Thymus (tissue), 14 donors: ENCODE data around the gene SEPHS2. TPM values are rescaled to one million over a fixed set of nuclear protein-coding genes. Genes with fewer than 3 reads are reported as not detected.

Experiments
- DNase-seq, 9 donors: peaks; one replicate each; pipeline ENCODE4 v3.0.0-alpha.2; 2013; ENCODE audit warnings: low spot score in 9 of 9, low read depth in 6 of 9, missing footprints in 1 of 9
- H3K27ac ChIP-seq, 2 donors: one replicate each; pipeline ENCODE4 v1.5.1; 2013; ENCODE audit warnings: control low read depth in 1 of 2, low read depth in 1 of 2, low read length in 1 of 2, mild to moderate bottlenecking in 1 of 2, moderate library complexity in 1 of 2
- H3K27me3 ChIP-seq, 2 donors: one replicate each; pipeline ENCODE4 v1.5.1; 2013; ENCODE audit warnings: low read length in 1 of 2; ENCODE audit not compliant: control insufficient read depth in 2 of 2, insufficient read depth in 1 of 2
- H3K36me3 ChIP-seq, 2 donors: one replicate each; pipeline ENCODE4 v1.5.1; 2013; ENCODE audit warnings: low read length in 1 of 2, mild to moderate bottlenecking in 1 of 2, moderate library complexity in 1 of 2; ENCODE audit not compliant: control insufficient read depth in 2 of 2, insufficient read depth in 2 of 2
- H3K4me1 ChIP-seq, 2 donors: one replicate each; pipeline ENCODE4 v1.5.1; 2013; ENCODE audit warnings: low read length in 2 of 2; ENCODE audit not compliant: control insufficient read depth in 2 of 2, insufficient read depth in 2 of 2
- H3K4me3 ChIP-seq, 2 donors: one replicate each; pipeline ENCODE4 v1.5.1; 2013; ENCODE audit warnings: low read length in 2 of 2, control low read depth in 1 of 2, mild to moderate bottlenecking in 1 of 2
- H3K9me3 ChIP-seq, 2 donors: one replicate each; pipeline ENCODE4 v1.5.1; 2013; ENCODE audit warnings: low read length in 1 of 2, mild to moderate bottlenecking in 1 of 2; ENCODE audit not compliant: control insufficient read depth in 2 of 2, insufficient read depth in 1 of 2
- WGBS: extraction: QIAGEN DNeasy Blood & Tissue Kit; methylation state at CpG from one replicate; pipeline ENCODE4 v1.1.7; 2013; 5-methylcytosine and 5-hydroxymethylcytosine counted together
- long read RNA-seq, 10 donors: transcript quantifications; one replicate each; lab custom pipeline, GENCODE V29; 2026
- polyA plus RNA-seq: library from polyadenylated mRNA; stranded (reverse); fragments of 200-250 nt; gene quantifications from one replicate; pipeline ENCODE4 v1.2.3, GENCODE V29; 2013
- total RNA-seq: library from RNA; stranded (reverse); fragments of 120-200 nt; gene quantifications from one replicate; pipeline ENCODE4 v1.2.4, GENCODE V29; 2013
- donor health status: healthy.

Gene SEPHS2
- total RNA-seq = 15.2 TPM
- polyA plus RNA-seq = 63.9 TPM
- long read RNA-seq, donor 1, transcript SEPHS2-201 (1 exons, 2,551 nt) = major isoform, 11 of 11 reads
- long read RNA-seq, donor 1, partial matches to known transcripts = 0 of 11 reads
- long read RNA-seq, donor 1, other reads (novel, unspliced or antisense) = 0 of 11 reads
- long read RNA-seq, donor 2 = 0 reads
- long read RNA-seq, donor 3, transcript SEPHS2-201 (1 exons, 2,551 nt) = major isoform, 101 of 101 reads
- long read RNA-seq, donor 3, partial matches to known transcripts = 0 of 101 reads
- long read RNA-seq, donor 3, other reads (novel, unspliced or antisense) = 0 of 101 reads
- long read RNA-seq, donor 4, transcript SEPHS2-201 (1 exons, 2,551 nt) = major isoform, 31 of 31 reads
- long read RNA-seq, donor 4, partial matches to known transcripts = 0 of 31 reads
- long read RNA-seq, donor 4, other reads (novel, unspliced or antisense) = 0 of 31 reads
- long read RNA-seq, donor 5, transcript SEPHS2-201 (1 exons, 2,551 nt) = major isoform, 100 of 100 reads
- long read RNA-seq, donor 5, partial matches to known transcripts = 0 of 100 reads
- long read RNA-seq, donor 5, other reads (novel, unspliced or antisense) = 0 of 100 reads
- long read RNA-seq, donor 6, transcript SEPHS2-201 (1 exons, 2,551 nt) = major isoform, 75 of 75 reads
- long read RNA-seq, donor 6, partial matches to known transcripts = 0 of 75 reads
- long read RNA-seq, donor 6, other reads (novel, unspliced or antisense) = 0 of 75 reads
- long read RNA-seq, donor 7, transcript SEPHS2-201 (1 exons, 2,551 nt) = major isoform, 77 of 77 reads
- long read RNA-seq, donor 7, partial matches to known transcripts = 0 of 77 reads
- long read RNA-seq, donor 7, other reads (novel, unspliced or antisense) = 0 of 77 reads
- long read RNA-seq, donor 8, transcript SEPHS2-201 (1 exons, 2,551 nt) = major isoform, 34 of 34 reads
- long read RNA-seq, donor 8, partial matches to known transcripts = 0 of 34 reads
- long read RNA-seq, donor 8, other reads (novel, unspliced or antisense) = 0 of 34 reads
- long read RNA-seq, donor 9, transcript SEPHS2-201 (1 exons, 2,551 nt) = major isoform, 43 of 43 reads
- long read RNA-seq, donor 9, partial matches to known transcripts = 0 of 43 reads
- long read RNA-seq, donor 9, other reads (novel, unspliced or antisense) = 0 of 43 reads
- long read RNA-seq, donor 10, transcript SEPHS2-201 (1 exons, 2,551 nt) = major isoform, 52 of 52 reads
- long read RNA-seq, donor 10, partial matches to known transcripts = 0 of 52 reads
- long read RNA-seq, donor 10, other reads (novel, unspliced or antisense) = 0 of 52 reads

- peak within 1 kb of the TSS; percentile 80 to 100 for H3K4me3 ChIP-seq
- H3K27me3 ChIP-seq = no peaks in the 10 kb centered on the region
- H3K27ac ChIP-seq = peak within 1 kb of the TSS; percentile 91 to 95
- peaks cover 0 to 11% of the 10 kb centered on the region in 2 donors for H3K9me3 ChIP-seq
- peak; percentile 92 to 100 (median 98) for DNase-seq
- H3K4me1 ChIP-seq = peaks cover 24 to 38% of the 10 kb centered on the region in 2 donors
- peaks cover 0 to 16% of the 10 kb centered on the region in 2 donors for H3K36me3 ChIP-seq
- 1% methylated on average over 59 of the region's 59 CpGs for WGBS
Measured at GRCh38 chr16:30445408-30446202, at the start of gene SEPHS2. TSS of gene SEPHS2 (minus strand) at chr16:30445874. CDS start at chr16:30445727, 147 bp downstream.

- Histone ChIP-seq H3K27me3 (no peaks in the 10 kb centered on the region), H3K27ac (no peak overlapping the region), H3K9me3 (no peaks in the 10 kb centered on the region), H3K36me3 (peaks cover 75 to 94% of the 10 kb centered on the region in 2 donors), H3K4me3 (no peak overlapping the region), H3K4me1 (no peaks in the 10 kb centered on the region)
- DNase-seq = no peak
- WGBS = 94% methylated on average over 12 of the region's 12 CpGs
Measured at GRCh38 chr16:30494709-30495108, 49.0 kb upstream of the SEPHS2 start.

GRCh38 chr16:30493941-30494488 is 48.3 kb upstream of the SEPHS2 start:
- peaks cover 75 to 95% of the 10 kb centered on the region in 2 donors for H3K36me3 ChIP-seq
- no peaks in the 10 kb centered on the region for H3K9me3 ChIP-seq
- no peak for DNase-seq
- no peaks in the 10 kb centered on the region for H3K4me1 ChIP-seq
- H3K27ac ChIP-seq = no peak overlapping the region
- H3K27me3 ChIP-seq = no peaks in the 10 kb centered on the region
- 96% methylated on average over 11 of the region's 11 CpGs for WGBS
- H3K4me3 ChIP-seq = no peak overlapping the region

- Histone ChIP-seq H3K27me3 (no peaks in the 10 kb centered on the region), H3K9me3 (no peaks in the 10 kb centered on the region), H3K27ac (no peak overlapping the region), H3K4me3 (no peak overlapping the region), H3K4me1 (no peaks in the 10 kb centered on the region), H3K36me3 (peaks cover 75 to 97% of the 10 kb centered on the region in 2 donors)
- no peak for DNase-seq
- WGBS = 82% methylated on average over 6 of the region's 6 CpGs
Measured at GRCh38 chr16:30491744-30492308, 46.2 kb upstream of the SEPHS2 start.

- Histone ChIP-seq H3K9me3 (no peaks in the 10 kb centered on the region), H3K27ac (no peak overlapping the region), H3K36me3 (peaks cover 75 to 97% of the 10 kb centered on the region in 2 donors), H3K4me3 (no peak overlapping the region), H3K4me1 (no peaks in the 10 kb centered on the region), H3K27me3 (no peaks in the 10 kb centered on the region)
- 94% methylated on average over 4 of the region's 4 CpGs for WGBS
- no peak for DNase-seq
Measured at GRCh38 chr16:30491229-30491628, 45.6 kb upstream of the SEPHS2 start.

- Histone ChIP-seq H3K4me1 (no peaks in the 10 kb centered on the region), H3K27me3 (no peaks in the 10 kb centered on the region), H3K4me3 (no peak overlapping the region), H3K27ac (no peak overlapping the region), H3K9me3 (no peaks in the 10 kb centered on the region), H3K36me3 (peaks cover 75 to 97% of the 10 kb centered on the region in 2 donors)
- 95% methylated on average over 6 of the region's 6 CpGs for WGBS
- DNase-seq = no peak
Measured at GRCh38 chr16:30490210-30490609, 44.5 kb upstream of the SEPHS2 start.

GRCh38 chr16:30488764-30489605 is 43.3 kb upstream of the SEPHS2 start:
- Histone ChIP-seq H3K27me3 (no peaks in the 10 kb centered on the region), H3K4me1 (no peaks in the 10 kb centered on the region), H3K9me3 (no peaks in the 10 kb centered on the region), H3K27ac (peak overlapping the region in 1 of 2 donors; percentile 5), H3K4me3 (no peak overlapping the region), H3K36me3 (peaks cover 69 to 95% of the 10 kb centered on the region in 2 donors)
- no peak for DNase-seq
- WGBS = 91% methylated on average over 11 of the region's 11 CpGs
